Endodermal cell (in vitro differentiated cells): ENCODE results near the gene GPR161. TPM values are rescaled to one million over a fixed set of nuclear protein-coding genes. Genes with fewer than 3 reads are reported as not detected.
A peak's percentile ranks its signal among the peaks of the same experiment; 100 is the strongest.

Experiments used
- DNase-seq: peaks from one replicate; pipeline ENCODE4 v3.0.0-alpha.2; 2017
- H3K27ac ChIP-seq: 2 replicates; pipeline ENCODE4 v1.5.1; 2013; ENCODE audit warnings: mild to moderate bottlenecking, low read depth, low read length, moderate library complexity
- H3K27me3 ChIP-seq: 2 replicates; pipeline ENCODE4 v1.6.1; 2013; ENCODE audit warnings: mild to moderate bottlenecking, low read length, moderate library complexity; ENCODE audit not compliant: insufficient read depth, control insufficient read depth, poor library complexity, severe bottlenecking
- H3K36me3 ChIP-seq: 2 replicates; pipeline ENCODE4 v1.7.0; 2013; ENCODE audit warnings: mild to moderate bottlenecking, low read length, moderate library complexity; ENCODE audit not compliant: control insufficient read depth, insufficient read depth
- H3K4me1 ChIP-seq: one replicate; pipeline ENCODE4 v1.7.0; 2013; ENCODE audit warnings: low read length; ENCODE audit not compliant: control insufficient read depth, insufficient read depth
- H3K4me3 ChIP-seq: 2 replicates; pipeline ENCODE4 v1.5.1; 2013; ENCODE audit warnings: mild to moderate bottlenecking, low read length, moderate library complexity
- H3K9ac ChIP-seq: 2 replicates; pipeline ENCODE4 v1.6.1; 2013; ENCODE audit warnings: mild to moderate bottlenecking, low read length, moderate library complexity; ENCODE audit not compliant: poor library complexity, severe bottlenecking; ENCODE audit errors: extremely low read depth
- H3K9me3 ChIP-seq: 2 replicates; pipeline ENCODE4 v1.6.1; 2013; ENCODE audit warnings: mild to moderate bottlenecking, low read length, moderate library complexity; ENCODE audit not compliant: control insufficient read depth
- H3K27ac Mint-ChIP-seq: 2 replicates; pipeline ENCODE4 v1.8.0; 2020; ENCODE audit warnings: mixed read lengths
- H3K27me3 Mint-ChIP-seq: 2 replicates; pipeline ENCODE4 v1.8.0; 2021; ENCODE audit warnings: mild to moderate bottlenecking, mixed read lengths; ENCODE audit not compliant: insufficient read depth
- H3K36me3 Mint-ChIP-seq: 2 replicates; pipeline ENCODE4 v1.8.0; 2020; ENCODE audit warnings: low read depth, mixed read lengths
- H3K4me1 Mint-ChIP-seq: 2 replicates; pipeline ENCODE4 v1.8.0; 2020; ENCODE audit warnings: mixed read lengths
- H3K4me3 Mint-ChIP-seq: 2 replicates; pipeline ENCODE4 v1.8.0; 2020; ENCODE audit warnings: mild to moderate bottlenecking, moderate library complexity, mixed read lengths
- H3K9me3 Mint-ChIP-seq: 2 replicates; pipeline ENCODE4 v1.8.0; 2020; ENCODE audit warnings: mild to moderate bottlenecking, mixed read lengths
- WGBS, 2 experiments: methylation state at CpG; one replicate each; pipeline versions ENCODE4 v1.1.5 to v1.1.7; 2013; ENCODE audit warnings: missing lambda C conversion rate in 2 of 2, mixed read lengths in 1 of 2; ENCODE audit not compliant: insufficient coverage in 1 of 2, insufficient read length in 1 of 2; 5-methylcytosine and 5-hydroxymethylcytosine counted together
- total RNA-seq, 2 donors: library from RNA; stranded (reverse); fragmentation: NEBNext Ultra II Directional in 1 of 2; extraction: Animal tissue kit (Norgen Biotek cat#: 25700) in 1 of 2; gene quantifications; 2 replicates in 1 of 2; 3 replicates in 1 of 2; pipeline ENCODE4 v1.2.1, GENCODE V29; 2021
- TF ChIP-seq, protein P1 (sequence below): fragments of 200-600 bp; sonication (generic); conservative IDR thresholded peaks from 2 replicates; pipeline ENCODE4 v1.5.0; 2021; ENCODE audit warnings: antibody characterized with exemption, mild to moderate bottlenecking

The GPR161 gene
- total RNA-seq, 2 donors from 2014 or later: 24.0 to 26.6 TPM

DNA sequence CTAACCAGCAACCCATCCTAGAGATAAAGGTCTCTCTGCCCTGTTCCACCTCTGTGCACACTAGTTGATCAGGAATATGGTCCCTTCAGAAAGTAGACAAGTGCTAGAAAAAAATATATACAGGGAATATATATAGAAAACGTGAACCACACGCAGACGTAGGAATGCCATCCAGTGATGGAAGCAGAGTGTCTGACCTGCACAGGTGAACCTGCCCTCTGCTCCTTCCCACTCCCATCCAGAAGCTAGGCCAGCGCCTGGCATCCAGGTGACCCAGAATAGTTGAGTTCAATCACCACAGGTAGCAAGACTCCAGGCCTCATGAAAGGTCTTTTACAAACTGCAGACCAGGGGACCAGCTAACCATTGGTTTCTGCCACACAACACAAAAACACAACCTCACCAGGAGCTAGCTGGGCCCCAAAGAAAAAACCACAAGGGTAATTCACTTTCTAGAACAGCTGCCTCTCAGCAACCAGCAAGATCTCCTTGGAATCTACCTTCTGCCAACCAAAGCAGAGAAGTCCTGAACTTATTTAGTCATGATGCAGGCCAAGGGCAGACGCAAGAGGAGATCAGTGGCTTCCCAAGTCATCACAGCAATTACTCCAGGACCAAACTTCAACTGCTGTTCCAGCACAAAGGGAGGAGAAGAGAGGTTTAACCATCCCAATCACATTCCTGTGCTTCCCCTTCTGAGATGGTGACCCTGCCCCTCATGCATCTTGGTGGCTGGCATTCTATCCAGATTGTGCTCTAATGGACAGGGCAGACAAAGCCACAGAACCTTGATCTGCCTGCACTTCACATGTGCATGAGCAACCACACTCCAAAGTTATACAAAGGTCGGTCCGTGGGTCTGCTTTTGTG is 53.0 kb downstream of the GPR161 start:
- no peaks in the 10 kb centered on the region for H3K27me3 Mint-ChIP-seq
- Histone ChIP-seq H3K36me3 (peaks cover 68% of the 10 kb centered on the region), H3K4me1 (peaks cover 11% of the 10 kb centered on the region), H3K27me3 (no peaks in the 10 kb centered on the region), H3K27ac (no peak overlapping the region), H3K9ac (no peak overlapping the region), H3K9me3 (no peaks in the 10 kb centered on the region), H3K4me3 (no peak overlapping the region)
- no peak for DNase-seq
- WGBS, 2 experiments: 94 to 100% methylated on average over 3 to 7 of the region's 7 CpGs
- H3K4me3 Mint-ChIP-seq: no peak overlapping the region
- H3K9me3 Mint-ChIP-seq: no peaks in the 10 kb centered on the region
- H3K27ac Mint-ChIP-seq: no peak overlapping the region
- H3K36me3 Mint-ChIP-seq: peaks cover 33% of the 10 kb centered on the region
- peaks cover 26% of the 10 kb centered on the region for H3K4me1 Mint-ChIP-seq
- TF ChIP-seq, protein P1, sequence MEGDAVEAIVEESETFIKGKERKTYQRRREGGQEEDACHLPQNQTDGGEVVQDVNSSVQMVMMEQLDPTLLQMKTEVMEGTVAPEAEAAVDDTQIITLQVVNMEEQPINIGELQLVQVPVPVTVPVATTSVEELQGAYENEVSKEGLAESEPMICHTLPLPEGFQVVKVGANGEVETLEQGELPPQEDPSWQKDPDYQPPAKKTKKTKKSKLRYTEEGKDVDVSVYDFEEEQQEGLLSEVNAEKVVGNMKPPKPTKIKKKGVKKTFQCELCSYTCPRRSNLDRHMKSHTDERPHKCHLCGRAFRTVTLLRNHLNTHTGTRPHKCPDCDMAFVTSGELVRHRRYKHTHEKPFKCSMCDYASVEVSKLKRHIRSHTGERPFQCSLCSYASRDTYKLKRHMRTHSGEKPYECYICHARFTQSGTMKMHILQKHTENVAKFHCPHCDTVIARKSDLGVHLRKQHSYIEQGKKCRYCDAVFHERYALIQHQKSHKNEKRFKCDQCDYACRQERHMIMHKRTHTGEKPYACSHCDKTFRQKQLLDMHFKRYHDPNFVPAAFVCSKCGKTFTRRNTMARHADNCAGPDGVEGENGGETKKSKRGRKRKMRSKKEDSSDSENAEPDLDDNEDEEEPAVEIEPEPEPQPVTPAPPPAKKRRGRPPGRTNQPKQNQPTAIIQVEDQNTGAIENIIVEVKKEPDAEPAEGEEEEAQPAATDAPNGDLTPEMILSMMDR: no peak

DNA sequence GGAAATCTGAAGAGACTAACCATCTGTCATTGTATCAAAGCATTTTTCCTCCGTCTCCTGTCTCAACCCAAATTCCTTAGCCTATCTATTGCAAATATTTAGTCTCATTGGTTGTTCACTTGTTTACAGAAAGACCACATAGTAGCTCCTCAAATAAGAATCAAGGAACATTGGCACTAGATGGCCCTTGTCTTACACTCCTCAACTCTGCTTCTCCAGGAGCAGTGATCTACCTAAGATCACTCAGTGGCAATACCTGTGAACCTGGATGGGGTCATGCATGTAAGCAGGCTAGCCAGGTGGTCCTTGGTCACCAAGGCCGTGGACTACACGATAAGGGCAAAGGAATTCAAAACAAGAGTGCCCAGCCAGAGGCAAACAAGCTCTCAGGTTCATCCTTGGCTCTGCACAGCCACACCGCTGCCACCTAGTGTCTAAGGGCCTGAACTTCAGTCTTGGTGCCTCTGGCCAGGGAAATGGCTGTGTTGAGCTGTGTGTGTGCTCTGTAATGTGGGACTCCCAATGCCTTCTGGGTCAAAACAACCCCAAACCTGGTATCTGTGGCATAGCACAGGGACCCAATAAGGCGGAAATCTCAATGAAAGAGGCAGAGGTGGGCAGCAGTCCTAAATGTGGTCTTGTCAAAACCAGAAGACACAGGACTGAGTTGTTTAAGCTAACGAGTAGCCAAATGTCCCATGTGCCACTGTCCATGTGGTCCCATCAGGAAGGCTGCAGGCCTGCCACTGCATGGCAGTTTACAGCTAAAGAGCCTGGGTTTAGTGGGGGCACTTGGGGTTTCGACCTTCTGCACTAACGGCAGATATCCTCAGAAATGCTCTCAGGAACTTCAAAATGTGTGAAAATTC is 54.5 kb downstream of the GPR161 start:
- WGBS, 2 experiments: 53% methylated on average over 6 to 8 of the region's 8 CpGs
- Mint-ChIP-seq H3K4me1 (peaks cover 13% of the 10 kb centered on the region), H3K27me3 (no peaks in the 10 kb centered on the region), H3K36me3 (peaks cover 35% of the 10 kb centered on the region), H3K27ac (no peak overlapping the region), H3K4me3 (no peak overlapping the region), H3K9me3 (no peaks in the 10 kb centered on the region)
- TF ChIP-seq, protein P1: peak; percentile 91
- Histone ChIP-seq H3K27ac (no peak overlapping the region), H3K36me3 (peaks cover 65% of the 10 kb centered on the region), H3K9ac (no peak overlapping the region), H3K27me3 (no peaks in the 10 kb centered on the region), H3K4me1 (peaks cover under 1% of the 10 kb centered on the region), H3K4me3 (no peak overlapping the region), H3K9me3 (no peaks in the 10 kb centered on the region)
- peak; percentile 96 for DNase-seq

DNA sequence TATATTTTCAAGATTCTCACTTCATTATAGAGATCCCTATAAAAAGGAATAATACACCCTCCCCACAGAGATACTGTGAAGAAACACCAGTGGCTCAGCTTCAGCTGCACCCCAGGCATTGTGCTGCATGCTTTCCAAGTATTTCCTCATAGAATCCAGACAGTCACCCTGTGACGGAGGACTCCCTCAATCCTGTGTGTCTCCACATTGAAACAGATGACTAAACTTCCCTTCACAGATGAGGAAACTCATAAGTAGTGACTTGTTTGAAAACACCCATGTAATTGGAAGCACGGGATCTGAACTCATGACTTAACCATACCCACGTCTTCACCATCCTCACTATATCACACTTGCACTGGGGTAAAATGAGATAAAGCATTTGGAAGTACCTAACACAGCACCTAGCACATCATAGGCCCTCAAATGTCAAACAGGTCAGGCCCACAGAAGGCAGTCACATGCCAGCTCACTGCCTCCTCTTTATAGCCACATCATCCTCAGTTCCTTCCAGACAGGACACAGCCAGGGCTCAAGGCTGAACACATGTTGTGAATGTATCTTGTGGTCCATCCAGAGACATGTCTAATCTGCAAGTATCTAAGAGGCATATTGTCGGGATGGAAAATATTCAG is 55.2 kb downstream of the GPR161 start:
- no peak overlapping the region for H3K27ac ChIP-seq
- TF ChIP-seq, protein P1: no peak
- H3K4me3 ChIP-seq: no peak overlapping the region
- H3K4me1 Mint-ChIP-seq: peaks cover 7% of the 10 kb centered on the region
- H3K36me3 ChIP-seq: peaks cover 65% of the 10 kb centered on the region
- no peak for DNase-seq
- no peaks in the 10 kb centered on the region for H3K4me1 ChIP-seq
- 97 to 100% methylated on average over 2 to 4 of the region's 4 CpGs for WGBS, 2 experiments
- no peaks in the 10 kb centered on the region for H3K9me3 Mint-ChIP-seq
- peaks cover 33% of the 10 kb centered on the region for H3K36me3 Mint-ChIP-seq
- no peaks in the 10 kb centered on the region for H3K9me3 ChIP-seq
- H3K4me3 Mint-ChIP-seq: no peak overlapping the region
- H3K27me3 ChIP-seq: no peaks in the 10 kb centered on the region
- H3K9ac ChIP-seq: no peak overlapping the region
- peak overlapping the region; percentile 42 for H3K27ac Mint-ChIP-seq
- H3K27me3 Mint-ChIP-seq: no peaks in the 10 kb centered on the region
